Astrocyte (in vitro differentiated cells and primary cell): Measurements from ENCODE around the gene SLC6A7.

Experiments used
- EZH2 ChIP-seq: IDR thresholded peaks from 2 replicates; pipeline ENCODE4 v1.6.1; 2012; ENCODE audit warnings: mild to moderate bottlenecking, low read length, inconsistent platforms; ENCODE audit not compliant: insufficient read depth
- TF ChIP-seq, protein P1 (sequence below): IDR thresholded peaks from 2 replicates; pipeline ENCODE4 v1.5.1; 2011; ENCODE audit warnings: low read depth, mild to moderate bottlenecking, inconsistent platforms, low read length, moderate library complexity; ENCODE audit not compliant: insufficient read depth

GRCh38 chr5:150221471-150221870, 31.6 kb downstream of the SLC6A7 start:
- TF ChIP-seq, protein P1, sequence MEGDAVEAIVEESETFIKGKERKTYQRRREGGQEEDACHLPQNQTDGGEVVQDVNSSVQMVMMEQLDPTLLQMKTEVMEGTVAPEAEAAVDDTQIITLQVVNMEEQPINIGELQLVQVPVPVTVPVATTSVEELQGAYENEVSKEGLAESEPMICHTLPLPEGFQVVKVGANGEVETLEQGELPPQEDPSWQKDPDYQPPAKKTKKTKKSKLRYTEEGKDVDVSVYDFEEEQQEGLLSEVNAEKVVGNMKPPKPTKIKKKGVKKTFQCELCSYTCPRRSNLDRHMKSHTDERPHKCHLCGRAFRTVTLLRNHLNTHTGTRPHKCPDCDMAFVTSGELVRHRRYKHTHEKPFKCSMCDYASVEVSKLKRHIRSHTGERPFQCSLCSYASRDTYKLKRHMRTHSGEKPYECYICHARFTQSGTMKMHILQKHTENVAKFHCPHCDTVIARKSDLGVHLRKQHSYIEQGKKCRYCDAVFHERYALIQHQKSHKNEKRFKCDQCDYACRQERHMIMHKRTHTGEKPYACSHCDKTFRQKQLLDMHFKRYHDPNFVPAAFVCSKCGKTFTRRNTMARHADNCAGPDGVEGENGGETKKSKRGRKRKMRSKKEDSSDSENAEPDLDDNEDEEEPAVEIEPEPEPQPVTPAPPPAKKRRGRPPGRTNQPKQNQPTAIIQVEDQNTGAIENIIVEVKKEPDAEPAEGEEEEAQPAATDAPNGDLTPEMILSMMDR, result no peak
- TF ChIP-seq EZH2, result no peak
